Colonic mucosa (tissue), 4 donors: ENCODE measurements around the gene YRDC. TPM values are rescaled to one million over a fixed set of nuclear protein-coding genes. Genes with fewer than 3 reads are reported as not detected.

Experiments
- DNase-seq: peaks from one replicate; pipeline ENCODE4 v3.0.0-alpha.2; 2020
- H3K27ac ChIP-seq: fragments of 200-600 bp; one replicate; pipeline ENCODE4 v1.8.0; 2021
- H3K27me3 ChIP-seq: fragments of 200-600 bp; one replicate; pipeline ENCODE4 v1.8.0; 2021
- H3K36me3 ChIP-seq: fragments of 200-600 bp; one replicate; pipeline ENCODE4 v1.8.0; 2021
- H3K4me1 ChIP-seq: fragments of 200-600 bp; one replicate; pipeline ENCODE4 v1.8.0; 2021; ENCODE audit warnings: mild to moderate bottlenecking
- H3K4me3 ChIP-seq: fragments of 200-600 bp; one replicate; pipeline ENCODE4 v1.8.0; 2021
- H3K9ac ChIP-seq, 2 donors: one replicate each; pipeline ENCODE4 v1.7.0; 2013; ENCODE audit warnings: control low read depth in 2 of 2, low read depth in 2 of 2, low read length in 2 of 2
- H3K9me3 ChIP-seq: fragments of 200-600 bp; one replicate; pipeline ENCODE4 v1.8.0; 2021
- intact Hi-C: fragments of 100-400 bp; cut with DNase I; formaldehyde crosslinking; loops from one replicate; pipeline ENCODE4 v1.14.1; 2022
- total RNA-seq, 2 donors: library from RNA; stranded (reverse); fragmentation: NEBNext Ultra II Directional in 1 of 2; extraction: Animal tissue kit (Norgen Biotek cat#: 25700) in 1 of 2; gene quantifications; one replicate each; pipeline ENCODE4 v1.2.1, GENCODE V29; 2021
- TF ChIP-seq, protein P1 (sequence below): fragments of 200-600 bp; IDR thresholded peaks from one replicate; pipeline ENCODE4 v1.8.0; 2022; ENCODE audit warnings: antibody characterized with exemption, mild to moderate bottlenecking
- donor health status: healthy.
- donor health status: DM: no; HTN: no; CAD: no.
- donor health status: DM: no; HTN: no; CAD: no.

The YRDC gene, protein sequence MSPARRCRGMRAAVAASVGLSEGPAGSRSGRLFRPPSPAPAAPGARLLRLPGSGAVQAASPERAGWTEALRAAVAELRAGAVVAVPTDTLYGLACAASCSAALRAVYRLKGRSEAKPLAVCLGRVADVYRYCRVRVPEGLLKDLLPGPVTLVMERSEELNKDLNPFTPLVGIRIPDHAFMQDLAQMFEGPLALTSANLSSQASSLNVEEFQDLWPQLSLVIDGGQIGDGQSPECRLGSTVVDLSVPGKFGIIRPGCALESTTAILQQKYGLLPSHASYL
- 10 to 100 TPM; 14.4 to 16.3 TPM for total RNA-seq

DNA sequence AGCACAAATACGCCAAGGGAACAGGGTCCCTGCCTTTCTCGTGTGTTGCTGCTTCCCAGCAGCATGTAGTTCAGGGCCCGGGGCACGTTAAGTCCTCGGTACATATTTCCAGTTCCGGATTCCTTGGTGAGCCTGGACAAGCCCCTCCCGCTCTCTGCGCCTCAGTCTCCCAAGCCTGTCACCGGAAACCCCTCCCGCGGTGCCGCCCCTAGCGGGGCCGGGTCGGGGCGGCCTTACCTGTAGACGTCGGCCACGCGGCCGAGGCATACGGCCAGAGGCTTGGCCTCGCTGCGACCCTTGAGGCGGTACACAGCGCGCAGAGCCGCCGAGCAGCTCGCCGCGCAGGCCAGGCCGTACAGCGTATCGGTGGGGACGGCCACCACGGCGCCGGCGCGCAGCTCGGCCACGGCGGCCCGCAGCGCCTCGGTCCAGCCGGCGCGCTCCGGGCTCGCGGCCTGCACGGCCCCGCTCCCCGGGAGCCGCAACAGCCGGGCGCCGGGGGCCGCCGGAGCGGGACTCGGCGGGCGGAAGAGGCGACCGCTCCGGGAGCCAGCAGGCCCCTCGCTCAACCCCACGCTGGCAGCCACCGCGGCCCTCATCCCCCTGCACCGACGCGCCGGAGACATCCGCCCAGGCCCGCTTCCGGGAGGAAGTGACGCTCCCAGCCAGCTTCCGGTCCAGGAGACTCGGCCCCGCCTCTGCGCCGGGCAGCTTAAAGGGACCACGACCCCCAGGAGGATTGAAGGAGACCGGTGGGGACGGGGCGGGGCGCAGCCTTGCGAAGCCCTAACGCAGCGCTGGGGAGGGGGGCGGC, at the start of gene YRDC, which contains the start of gene C1orf122:
Gene YRDC, minus strand, starts transcription at position 654 of the 814 bp plus-strand sequence. Its CDS starts 28 bp downstream, at position 626.
Gene C1orf122, plus strand, starts transcription at position 236 of the 814 bp plus-strand sequence. CDS start 615 bp downstream, outside the sequence.
- DNase-seq = peak; percentile 96
- TF ChIP-seq, protein P1, sequence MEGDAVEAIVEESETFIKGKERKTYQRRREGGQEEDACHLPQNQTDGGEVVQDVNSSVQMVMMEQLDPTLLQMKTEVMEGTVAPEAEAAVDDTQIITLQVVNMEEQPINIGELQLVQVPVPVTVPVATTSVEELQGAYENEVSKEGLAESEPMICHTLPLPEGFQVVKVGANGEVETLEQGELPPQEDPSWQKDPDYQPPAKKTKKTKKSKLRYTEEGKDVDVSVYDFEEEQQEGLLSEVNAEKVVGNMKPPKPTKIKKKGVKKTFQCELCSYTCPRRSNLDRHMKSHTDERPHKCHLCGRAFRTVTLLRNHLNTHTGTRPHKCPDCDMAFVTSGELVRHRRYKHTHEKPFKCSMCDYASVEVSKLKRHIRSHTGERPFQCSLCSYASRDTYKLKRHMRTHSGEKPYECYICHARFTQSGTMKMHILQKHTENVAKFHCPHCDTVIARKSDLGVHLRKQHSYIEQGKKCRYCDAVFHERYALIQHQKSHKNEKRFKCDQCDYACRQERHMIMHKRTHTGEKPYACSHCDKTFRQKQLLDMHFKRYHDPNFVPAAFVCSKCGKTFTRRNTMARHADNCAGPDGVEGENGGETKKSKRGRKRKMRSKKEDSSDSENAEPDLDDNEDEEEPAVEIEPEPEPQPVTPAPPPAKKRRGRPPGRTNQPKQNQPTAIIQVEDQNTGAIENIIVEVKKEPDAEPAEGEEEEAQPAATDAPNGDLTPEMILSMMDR = no peak
- Histone ChIP-seq H3K9ac (peak within 1 kb of the TSS; percentile 75 to 88), H3K27ac (peak within 1 kb of the TSS; percentile 93), H3K4me1 (peaks cover 12% of the 10 kb centered on the region), H3K9me3 (no peaks in the 10 kb centered on the region), H3K36me3 (peaks cover 20% of the 10 kb centered on the region), H3K27me3 (no peaks in the 10 kb centered on the region), H3K4me3 (peak within 1 kb of the TSS; percentile 88)
- intact Hi-C loops = loop anchor here (10.0 kb wide), 1 partner anchor 73 kb away; no protein-coding TSS in a partner anchor

GRCh38 chr1:37854406-37854805, 46.4 kb upstream of the YRDC start:
- TF ChIP-seq, protein P1 = no peak
- intact Hi-C loops = no loop called here
- no peak overlapping the region for H3K27ac ChIP-seq
- no peaks in the 10 kb centered on the region for H3K4me1 ChIP-seq
- H3K9me3 ChIP-seq = no peaks in the 10 kb centered on the region
- H3K4me3 ChIP-seq = no peak overlapping the region
- H3K9ac ChIP-seq = no peak overlapping the region
- no peaks in the 10 kb centered on the region for H3K36me3 ChIP-seq
- no peak for DNase-seq
- no peaks in the 10 kb centered on the region for H3K27me3 ChIP-seq

GRCh38 chr1:37853157-37853556, 45.1 kb upstream of the YRDC start:
- Histone ChIP-seq H3K4me1 (no peaks in the 10 kb centered on the region), H3K27me3 (no peaks in the 10 kb centered on the region), H3K4me3 (no peak overlapping the region), H3K36me3 (no peaks in the 10 kb centered on the region), H3K9ac (no peak overlapping the region), H3K27ac (no peak overlapping the region), H3K9me3 (no peaks in the 10 kb centered on the region)
- DNase-seq = no peak
- intact Hi-C loops = no loop called here
- TF ChIP-seq, protein P1 = no peak

GRCh38 chr1:37851782-37852210, 43.8 kb upstream of the YRDC start:
- Histone ChIP-seq H3K9ac (no peak overlapping the region), H3K9me3 (no peaks in the 10 kb centered on the region), H3K4me1 (peaks cover 5% of the 10 kb centered on the region), H3K36me3 (no peaks in the 10 kb centered on the region), H3K27me3 (no peaks in the 10 kb centered on the region), H3K27ac (no peak overlapping the region), H3K4me3 (no peak overlapping the region)
- intact Hi-C loops = no loop called here
- TF ChIP-seq, protein P1 = no peak
- DNase-seq = no peak

GRCh38 chr1:37851262-37851661, 43.3 kb upstream of the YRDC start:
- no peak overlapping the region for H3K27ac ChIP-seq

More at GRCh38 chr1:37851262-37851661, 43.3 kb upstream of the YRDC start:
- no peak overlapping the region for H3K9ac ChIP-seq
- peaks cover 5% of the 10 kb centered on the region for H3K4me1 ChIP-seq
- no peaks in the 10 kb centered on the region for H3K27me3 ChIP-seq
- H3K36me3 ChIP-seq = no peaks in the 10 kb centered on the region
- no peak for DNase-seq
- no peak overlapping the region for H3K4me3 ChIP-seq
- TF ChIP-seq, protein P1 = no peak
- no peaks in the 10 kb centered on the region for H3K9me3 ChIP-seq
- intact Hi-C loops = no loop called here
